ENCODE measurements around the gene DUSP10. TPM values are rescaled to one million over a fixed set of nuclear protein-coding genes. Genes with fewer than 3 reads are reported as not detected.

The DUSP10 gene
- total RNA-seq, 6 experiments from 2014 or later, result 7.7 to 22.3 (median 16.3) TPM

DNA sequence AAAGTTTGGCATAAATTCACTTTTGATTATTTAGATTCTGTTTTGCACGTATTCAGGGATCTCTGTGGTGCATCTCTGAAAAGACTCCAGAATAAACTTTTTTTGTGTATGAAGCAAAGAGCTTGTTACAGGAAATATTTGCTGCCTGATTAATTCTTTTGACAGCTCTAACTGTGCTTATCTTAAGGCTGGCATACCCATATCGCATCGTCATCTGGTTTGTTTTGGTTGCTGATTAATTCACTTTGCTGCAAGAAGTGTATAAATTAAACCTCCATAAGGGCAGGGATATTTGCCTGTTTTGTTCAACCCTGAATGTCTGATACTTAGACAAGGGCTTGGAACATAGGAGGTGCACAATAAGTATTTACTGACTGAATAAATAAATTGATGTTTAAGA is 17.5 kb upstream of the DUSP10 start:
- Histone ChIP-seq H3K27me3 (no peaks in the 10 kb centered on the region), H3K36me3 (no peaks in the 10 kb centered on the region), H3K27ac (no peak overlapping the region), H3K4me3 (no peak overlapping the region), H3K9me3 (no peaks in the 10 kb centered on the region), H3K4me1 (peaks cover 0 to 3% (median 0%) of the 10 kb centered on the region in 4 donors)
- TF ChIP-seq, protein P1, sequence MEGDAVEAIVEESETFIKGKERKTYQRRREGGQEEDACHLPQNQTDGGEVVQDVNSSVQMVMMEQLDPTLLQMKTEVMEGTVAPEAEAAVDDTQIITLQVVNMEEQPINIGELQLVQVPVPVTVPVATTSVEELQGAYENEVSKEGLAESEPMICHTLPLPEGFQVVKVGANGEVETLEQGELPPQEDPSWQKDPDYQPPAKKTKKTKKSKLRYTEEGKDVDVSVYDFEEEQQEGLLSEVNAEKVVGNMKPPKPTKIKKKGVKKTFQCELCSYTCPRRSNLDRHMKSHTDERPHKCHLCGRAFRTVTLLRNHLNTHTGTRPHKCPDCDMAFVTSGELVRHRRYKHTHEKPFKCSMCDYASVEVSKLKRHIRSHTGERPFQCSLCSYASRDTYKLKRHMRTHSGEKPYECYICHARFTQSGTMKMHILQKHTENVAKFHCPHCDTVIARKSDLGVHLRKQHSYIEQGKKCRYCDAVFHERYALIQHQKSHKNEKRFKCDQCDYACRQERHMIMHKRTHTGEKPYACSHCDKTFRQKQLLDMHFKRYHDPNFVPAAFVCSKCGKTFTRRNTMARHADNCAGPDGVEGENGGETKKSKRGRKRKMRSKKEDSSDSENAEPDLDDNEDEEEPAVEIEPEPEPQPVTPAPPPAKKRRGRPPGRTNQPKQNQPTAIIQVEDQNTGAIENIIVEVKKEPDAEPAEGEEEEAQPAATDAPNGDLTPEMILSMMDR (IDR thresholded peaks at IDR 0.05), result no peak
- TF ChIP-seq POLR2A (IDR thresholded peaks at IDR 0.05), result no peak
- no peak for DNase-seq
- intact Hi-C loops (cut with DNase I), result no loop called here
- WGBS (ENCODE audit: insufficient coverage, low coverage, low lambda C conversion rate, missing lambda C conversion rate), result 61% methylated on average over 3 of the region's 3 CpGs
- ATAC-seq, result no peak

DNA sequence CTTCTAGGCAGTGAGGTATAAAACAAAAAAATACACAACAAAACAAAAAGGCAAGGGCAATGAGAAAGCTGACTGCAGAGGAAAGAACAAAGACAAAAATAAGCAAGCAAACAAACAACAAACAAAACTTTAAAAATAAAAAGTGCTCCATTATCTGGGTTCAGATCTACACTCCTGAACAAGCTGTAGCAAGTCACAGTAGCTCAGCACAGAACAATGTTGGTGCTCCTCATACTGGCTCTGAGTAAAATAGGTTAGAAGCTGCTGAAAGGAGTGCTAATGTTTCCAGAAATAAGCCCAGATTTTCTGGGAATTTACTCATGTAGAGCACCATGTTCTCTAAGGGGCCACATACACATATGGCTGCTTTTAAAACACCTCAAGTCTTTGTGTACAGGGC is 16.6 kb upstream of the DUSP10 start:
- H3K27ac ChIP-seq, result no peak overlapping the region
- no peaks in the 10 kb centered on the region for H3K9me3 ChIP-seq
- H3K4me1 ChIP-seq, result peaks cover 0 to 3% (median 0%) of the 10 kb centered on the region in 4 donors
- ATAC-seq, result no peak
- TF ChIP-seq, protein P1 (IDR thresholded peaks at IDR 0.05), result no peak
- no peak for TF ChIP-seq POLR2A (IDR thresholded peaks at IDR 0.05)
- no peak overlapping the region for H3K4me3 ChIP-seq
- intact Hi-C loops (cut with DNase I), result no loop called here
- H3K36me3 ChIP-seq, result no peaks in the 10 kb centered on the region
- H3K27me3 ChIP-seq, result no peaks in the 10 kb centered on the region
- no peak for DNase-seq

DNA sequence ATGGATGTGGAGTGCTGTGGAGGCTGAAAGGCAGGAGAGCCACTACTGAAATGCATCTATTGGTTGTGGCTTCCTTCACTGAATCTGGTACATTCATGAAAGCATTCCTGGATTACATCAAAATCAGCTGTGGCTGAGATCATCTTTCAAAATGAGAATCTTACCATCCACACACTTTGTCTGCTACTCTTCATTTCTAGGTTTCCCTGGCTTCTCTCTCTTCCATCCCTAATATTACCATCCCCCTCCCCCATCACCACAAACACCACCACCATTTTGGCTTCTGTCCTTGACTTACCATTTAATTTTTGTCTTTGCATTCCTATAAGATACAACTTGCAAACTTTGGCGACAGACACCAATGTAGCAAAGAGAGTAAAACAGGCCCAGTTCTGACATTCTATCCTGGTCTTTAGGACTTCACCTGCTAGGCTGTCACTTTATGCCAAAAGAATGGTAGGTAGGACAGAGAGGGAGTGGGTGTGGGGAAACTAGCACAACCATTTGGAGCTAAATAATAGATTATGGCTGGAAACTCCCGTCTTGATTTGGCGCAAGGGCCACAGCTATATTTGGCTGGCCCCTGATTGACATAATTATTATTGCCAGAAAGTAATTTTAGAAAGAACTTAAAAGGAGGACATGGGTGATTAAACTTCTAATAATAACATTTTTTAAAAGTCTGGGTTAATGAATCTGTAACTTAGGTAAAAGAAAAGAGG is 15.1 kb upstream of the DUSP10 start:
- H3K27ac ChIP-seq, result no peak overlapping the region
- no peaks in the 10 kb centered on the region for H3K36me3 ChIP-seq
- intact Hi-C loops (cut with DNase I), result no loop called here
- no peak for TF ChIP-seq POLR2A (IDR thresholded peaks at IDR 0.05)
- TF ChIP-seq, protein P1 (IDR thresholded peaks at IDR 0.05), result no peak
- no peaks in the 10 kb centered on the region for H3K9me3 ChIP-seq
- no peak for ATAC-seq
- 79% methylated on average over 3 of the region's 3 CpGs for WGBS (ENCODE audit: insufficient coverage, low coverage, low lambda C conversion rate, missing lambda C conversion rate)
- peaks cover 0 to 3% (median 0%) of the 10 kb centered on the region in 4 donors for H3K4me1 ChIP-seq
- H3K27me3 ChIP-seq, result no peaks in the 10 kb centered on the region
- no peak overlapping the region for H3K4me3 ChIP-seq
- DNase-seq, result no peak

DNA sequence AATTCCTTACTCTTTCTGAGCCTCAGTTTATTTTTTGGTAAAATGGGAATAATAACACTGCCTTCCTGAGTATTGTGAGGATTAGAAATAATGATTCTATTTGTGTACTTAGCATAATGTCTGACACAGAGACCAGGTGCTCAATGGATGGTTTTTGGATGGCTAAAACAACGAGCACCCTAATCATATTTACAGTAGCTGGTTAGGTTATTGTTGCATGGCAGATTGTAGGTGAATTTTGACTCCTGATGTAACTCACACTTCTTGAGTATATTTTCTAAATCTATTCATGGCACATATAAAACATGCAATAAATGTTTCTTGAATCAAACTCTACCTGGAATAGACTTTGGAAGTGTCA is 11.9 kb upstream of the DUSP10 start:
- TF ChIP-seq POLR2A (IDR thresholded peaks at IDR 0.05), result no peak
- TF ChIP-seq, protein P1 (IDR thresholded peaks at IDR 0.05), result no peak
- no peak overlapping the region for H3K4me3 ChIP-seq
- H3K27me3 ChIP-seq, result no peaks in the 10 kb centered on the region
- no peaks in the 10 kb centered on the region for H3K9me3 ChIP-seq
- intact Hi-C loops (cut with DNase I), result no loop called here
- no peaks in the 10 kb centered on the region for H3K36me3 ChIP-seq
- no peak overlapping the region for H3K27ac ChIP-seq
- no peak for ATAC-seq
- DNase-seq, result no peak
- 100% methylated on average over 1 of the region's 1 CpG for WGBS (ENCODE audit: insufficient coverage, low coverage, low lambda C conversion rate, missing lambda C conversion rate)
- no peaks in the 10 kb centered on the region for H3K4me1 ChIP-seq
